ENCODE results near the gene CENPP.

DNA sequence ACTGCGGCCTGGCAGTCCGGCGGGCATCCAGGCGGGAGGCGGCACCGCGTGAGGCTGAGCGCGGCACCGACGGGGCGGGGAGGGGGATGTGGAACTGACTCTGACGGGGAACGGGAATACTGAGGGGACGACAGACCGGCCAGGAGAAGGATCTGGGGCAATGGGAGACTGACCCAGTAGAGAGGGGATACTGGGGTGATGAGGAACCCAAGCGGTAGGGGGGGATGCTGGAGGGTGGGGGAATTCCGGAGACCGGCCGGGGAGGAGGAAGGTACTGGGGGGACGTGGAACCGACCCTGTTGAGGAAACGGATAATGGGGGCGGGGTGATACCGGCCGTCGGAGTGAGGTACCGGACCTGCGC lies 343.8 kb downstream of the CENPP start:
- TF ChIP-seq, protein P1, sequence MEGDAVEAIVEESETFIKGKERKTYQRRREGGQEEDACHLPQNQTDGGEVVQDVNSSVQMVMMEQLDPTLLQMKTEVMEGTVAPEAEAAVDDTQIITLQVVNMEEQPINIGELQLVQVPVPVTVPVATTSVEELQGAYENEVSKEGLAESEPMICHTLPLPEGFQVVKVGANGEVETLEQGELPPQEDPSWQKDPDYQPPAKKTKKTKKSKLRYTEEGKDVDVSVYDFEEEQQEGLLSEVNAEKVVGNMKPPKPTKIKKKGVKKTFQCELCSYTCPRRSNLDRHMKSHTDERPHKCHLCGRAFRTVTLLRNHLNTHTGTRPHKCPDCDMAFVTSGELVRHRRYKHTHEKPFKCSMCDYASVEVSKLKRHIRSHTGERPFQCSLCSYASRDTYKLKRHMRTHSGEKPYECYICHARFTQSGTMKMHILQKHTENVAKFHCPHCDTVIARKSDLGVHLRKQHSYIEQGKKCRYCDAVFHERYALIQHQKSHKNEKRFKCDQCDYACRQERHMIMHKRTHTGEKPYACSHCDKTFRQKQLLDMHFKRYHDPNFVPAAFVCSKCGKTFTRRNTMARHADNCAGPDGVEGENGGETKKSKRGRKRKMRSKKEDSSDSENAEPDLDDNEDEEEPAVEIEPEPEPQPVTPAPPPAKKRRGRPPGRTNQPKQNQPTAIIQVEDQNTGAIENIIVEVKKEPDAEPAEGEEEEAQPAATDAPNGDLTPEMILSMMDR (IDR thresholded peaks at IDR 0.05; ENCODE audit: low read length): no peak
- no peak for TF ChIP-seq EZH2 (optimal IDR thresholded peaks at IDR 0.05; ENCODE audit: low read depth, low read length)
- no peak for TF ChIP-seq EZH2phosphoT487 (IDR thresholded peaks at IDR 0.05; ENCODE audit: low read length)

All from MM.1S (cell line).